Fibroblast of the conjunctiva (primary cell): Measurements from ENCODE around the gene DISP3.

Experiments used
- DNase-seq: peaks from one replicate; pipeline ENCODE4 v3.0.0-alpha.2; 2010; ENCODE audit warnings: low read depth

The DISP3 gene

DNA sequence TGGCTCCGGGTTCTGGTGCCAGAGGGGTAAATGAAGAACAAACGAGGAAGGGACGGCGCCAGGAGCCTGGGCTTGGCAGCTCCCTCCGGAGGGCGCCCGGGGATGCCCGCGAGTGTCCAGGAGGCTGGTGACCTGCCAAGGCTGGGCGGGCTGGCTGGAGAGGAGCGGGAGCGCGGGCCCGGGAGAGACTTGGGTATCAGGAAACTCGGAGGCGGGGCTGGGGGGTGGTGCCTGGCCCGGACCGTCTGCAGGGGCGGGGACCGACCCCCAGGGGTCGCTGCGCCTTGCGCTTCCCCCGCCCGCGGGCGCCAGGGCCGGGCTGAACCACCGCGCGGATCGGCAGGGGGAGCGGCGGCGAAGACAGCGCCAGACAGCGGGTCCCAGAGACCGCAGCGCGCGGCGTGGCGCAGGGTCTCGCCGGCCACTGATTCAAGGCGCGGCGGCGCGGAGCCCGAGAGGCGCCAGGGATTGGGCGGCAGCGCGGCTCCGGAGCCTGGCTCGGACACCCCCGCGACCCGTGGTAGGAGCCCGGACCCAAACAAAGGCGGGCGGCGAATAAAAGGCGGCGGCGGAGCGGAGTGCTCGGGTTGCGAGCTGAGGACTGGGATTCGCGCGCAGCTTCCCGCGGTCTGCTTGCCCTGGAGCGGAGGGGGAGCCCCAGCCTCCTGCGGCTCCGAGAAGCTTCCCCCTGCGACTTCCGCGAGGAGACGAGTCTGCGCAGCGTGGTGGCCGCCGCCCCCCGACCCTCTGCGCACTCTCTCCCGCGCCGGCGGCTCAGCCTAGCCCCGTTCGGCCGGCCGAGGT, at the start of gene DISP3:
Gene DISP3, plus strand, starts transcription at position 585 of the 804 bp plus-strand sequence. CDS start 21,838 bp downstream, outside the sequence.
- no peak for DNase-seq

DNA sequence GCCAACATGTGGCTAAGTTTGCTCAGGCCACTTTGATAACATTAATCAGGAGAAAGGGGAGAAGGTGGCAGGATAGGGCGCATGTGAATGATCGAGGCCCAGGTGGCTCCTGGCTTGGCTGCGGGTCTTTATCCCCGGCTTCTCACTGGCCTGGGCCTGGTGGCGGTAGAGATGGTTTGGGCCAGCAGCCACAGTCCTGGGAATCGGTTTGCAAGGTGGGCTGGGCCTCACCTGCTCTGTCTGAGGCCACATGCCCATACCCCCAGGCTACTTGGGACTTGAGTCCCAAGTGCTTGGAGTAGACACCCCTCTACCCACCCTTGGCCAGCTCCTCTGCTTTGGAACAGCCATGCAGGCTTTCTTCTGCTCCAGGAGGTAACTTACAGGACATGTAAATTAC, 49.7 kb upstream of the DISP3 start:
- DNase-seq = no peak

DNA sequence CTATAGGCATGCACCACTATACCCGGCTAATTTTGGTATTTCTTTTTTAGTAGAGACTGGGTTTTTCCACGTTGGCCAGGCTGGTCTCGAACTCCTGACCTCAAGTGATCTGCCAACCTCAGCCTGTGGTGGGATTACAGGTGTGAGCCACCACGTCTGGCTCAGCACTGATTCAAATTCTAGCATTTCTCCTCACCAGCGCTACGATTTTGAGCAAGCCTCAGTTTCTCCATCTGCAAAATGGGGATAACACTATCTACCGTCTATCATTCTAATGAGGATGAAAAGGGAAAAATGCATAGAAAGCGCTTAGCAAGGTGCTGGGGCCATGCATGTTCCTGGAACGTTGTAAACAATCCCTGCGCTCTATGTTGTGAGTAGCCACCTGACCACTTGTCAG, 49.0 kb upstream of the DISP3 start:
- DNase-seq = no peak

- no peak for DNase-seq
Measured at GRCh38 chr1:11431941-11432507, 46.9 kb upstream of the DISP3 start.

DNA sequence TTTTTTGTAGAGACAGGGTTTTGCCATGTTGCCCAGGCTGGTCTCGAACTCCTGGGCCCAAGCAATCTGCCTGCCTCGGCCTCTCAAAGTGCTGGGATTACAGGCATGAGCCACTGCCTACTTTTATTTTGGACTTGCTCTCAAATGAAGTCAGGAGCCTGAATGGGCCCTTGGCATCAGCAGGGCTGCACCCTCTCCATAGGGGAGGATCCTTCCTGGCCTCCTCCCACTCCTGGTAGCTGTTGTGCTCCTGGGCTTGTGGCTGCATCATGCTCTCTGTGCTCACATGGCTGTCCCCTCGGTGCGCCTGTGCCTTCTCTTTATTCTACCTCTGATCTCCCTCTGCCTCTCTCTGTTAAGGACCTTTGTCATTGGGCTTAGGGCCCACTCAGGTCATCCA, 46.4 kb upstream of the DISP3 start:
- no peak for DNase-seq

GRCh38 chr1:11434501-11434900, 44.5 kb upstream of the DISP3 start:
- DNase-seq = no peak

DNA sequence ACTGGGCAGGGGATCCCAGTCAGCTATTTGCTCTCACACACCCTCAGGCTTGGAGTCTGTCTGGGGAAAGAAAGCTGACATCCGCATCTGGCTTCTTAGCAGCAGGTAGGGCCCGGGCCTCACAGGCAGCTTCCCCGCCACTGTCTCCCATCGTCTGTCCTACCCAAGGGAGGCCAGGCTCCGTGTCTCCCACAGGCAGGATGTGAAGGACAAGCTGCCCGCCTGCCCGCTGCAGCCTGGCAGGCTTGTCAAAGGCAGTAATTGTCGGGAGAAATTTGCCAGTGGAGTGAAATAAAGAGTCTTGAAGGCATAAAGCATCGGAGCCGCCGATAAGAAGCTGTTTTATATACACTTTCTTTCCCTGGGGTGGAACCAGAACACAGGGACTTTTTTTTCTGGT, 44.0 kb upstream of the DISP3 start:
- no peak for DNase-seq

- DNase-seq = no peak
Measured at GRCh38 chr1:11438996-11439395, 40.0 kb upstream of the DISP3 start.

- DNase-seq = no peak
Measured at GRCh38 chr1:11441211-11441952, 37.6 kb upstream of the DISP3 start.

DNA sequence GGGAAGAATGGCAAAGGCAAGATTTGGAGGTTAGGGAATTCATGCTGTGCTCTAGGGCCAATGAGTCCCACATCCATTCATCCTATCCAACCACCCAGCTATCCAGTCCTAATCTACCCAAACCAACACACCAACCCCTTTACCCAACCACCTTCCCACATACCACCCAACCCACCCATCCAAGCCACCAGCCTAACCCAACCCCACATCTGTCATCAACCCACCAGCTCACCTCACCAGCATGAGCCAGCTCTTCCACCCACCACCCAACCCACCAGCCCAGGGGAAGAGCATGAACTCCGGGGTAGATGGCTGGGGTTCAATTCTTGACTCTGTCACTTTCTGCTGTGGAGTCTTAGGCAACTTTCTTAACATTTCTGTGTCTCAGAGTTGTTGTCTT, 35.9 kb upstream of the DISP3 start:
- DNase-seq = no peak

DNA sequence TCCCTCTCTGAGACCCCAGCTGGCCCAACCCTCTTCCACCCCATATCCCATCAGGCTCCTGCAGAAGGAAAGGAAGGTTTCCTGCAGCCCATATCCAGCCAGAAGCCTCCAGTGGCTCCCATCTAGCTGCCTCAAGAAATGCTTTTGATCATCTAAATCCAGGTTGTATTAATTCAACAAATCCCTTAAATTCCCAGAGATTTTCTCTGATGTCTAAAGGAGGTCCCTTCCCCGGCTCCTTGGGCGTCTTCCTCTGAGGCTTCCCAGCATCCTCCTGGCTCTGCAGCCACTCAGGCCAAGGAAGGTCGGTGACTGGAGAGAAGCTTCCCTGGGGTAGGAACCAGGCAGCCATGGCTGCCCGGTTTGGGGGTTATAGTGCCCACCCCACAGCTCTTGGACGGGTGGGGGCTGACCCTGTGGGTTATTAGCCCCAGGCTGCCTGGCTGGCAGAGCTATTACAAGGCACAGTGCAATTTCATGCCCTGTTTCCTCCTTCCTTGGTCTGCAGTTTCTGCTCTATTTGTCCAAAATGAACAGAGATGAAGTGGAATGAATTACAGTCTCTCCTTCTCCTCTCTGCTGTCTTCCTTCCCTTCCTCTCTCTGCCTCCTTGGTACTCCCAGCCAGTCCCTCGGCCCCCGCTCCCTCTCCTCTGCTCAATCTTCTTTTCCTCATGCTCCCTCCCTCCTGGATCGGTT, 34.8 kb upstream of the DISP3 start:
- no peak for DNase-seq

- no peak for DNase-seq
Measured at GRCh38 chr1:11444907-11445306, 34.0 kb upstream of the DISP3 start.

- DNase-seq = no peak
Measured at GRCh38 chr1:11447903-11448302, 31.1 kb upstream of the DISP3 start.

DNA sequence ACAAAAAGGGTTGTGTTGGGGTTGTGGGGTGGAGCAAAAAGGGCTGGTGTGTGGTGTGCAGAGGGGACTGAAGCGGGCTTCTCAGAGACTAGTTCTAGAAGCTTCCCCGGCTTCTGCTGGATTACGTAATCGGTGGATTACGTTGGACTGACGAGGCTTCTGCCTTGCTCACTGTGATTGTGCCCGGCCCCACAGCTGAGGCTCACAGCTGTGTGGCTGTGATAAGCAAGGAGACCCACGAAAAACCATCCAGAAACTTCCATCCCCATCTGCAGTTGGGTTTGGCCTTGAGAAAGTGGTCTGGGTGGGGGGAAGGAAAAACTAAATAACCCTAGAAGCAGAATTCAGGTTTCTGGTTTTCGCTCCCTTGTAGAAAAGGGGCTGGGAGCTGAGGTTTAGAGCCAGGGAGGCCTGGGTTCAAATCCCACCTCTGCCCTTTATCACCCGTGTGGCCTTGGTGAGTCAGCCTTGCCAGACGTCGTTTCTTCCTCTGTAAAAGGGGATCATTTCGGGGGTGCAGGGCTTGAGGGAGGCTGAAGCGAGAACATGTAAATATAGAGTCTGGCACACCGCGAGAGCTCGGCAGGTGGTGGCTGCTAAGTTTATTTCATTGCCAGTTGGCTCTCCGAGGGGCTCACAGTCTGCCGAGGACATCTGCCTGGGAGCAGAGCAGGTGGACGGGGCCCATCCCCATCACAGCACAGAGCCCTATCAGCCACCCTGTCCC, 30.4 kb upstream of the DISP3 start:
- DNase-seq = no peak

DNA sequence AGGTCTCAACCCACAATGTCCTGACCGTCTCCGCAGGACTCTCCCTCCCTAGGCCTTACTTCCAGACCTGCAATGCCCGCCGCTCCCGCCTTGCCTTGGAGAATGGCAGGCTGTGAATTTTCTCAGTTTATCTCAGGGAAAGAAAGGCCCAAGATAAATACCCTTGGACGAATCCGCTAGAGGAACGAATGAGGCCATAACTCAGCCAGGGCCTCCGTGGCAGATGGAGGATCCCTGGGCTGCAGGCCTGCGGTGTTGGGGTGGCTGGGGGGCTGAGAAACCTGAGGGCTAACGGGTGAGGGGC, 29.9 kb upstream of the DISP3 start:
- no peak for DNase-seq

DNA sequence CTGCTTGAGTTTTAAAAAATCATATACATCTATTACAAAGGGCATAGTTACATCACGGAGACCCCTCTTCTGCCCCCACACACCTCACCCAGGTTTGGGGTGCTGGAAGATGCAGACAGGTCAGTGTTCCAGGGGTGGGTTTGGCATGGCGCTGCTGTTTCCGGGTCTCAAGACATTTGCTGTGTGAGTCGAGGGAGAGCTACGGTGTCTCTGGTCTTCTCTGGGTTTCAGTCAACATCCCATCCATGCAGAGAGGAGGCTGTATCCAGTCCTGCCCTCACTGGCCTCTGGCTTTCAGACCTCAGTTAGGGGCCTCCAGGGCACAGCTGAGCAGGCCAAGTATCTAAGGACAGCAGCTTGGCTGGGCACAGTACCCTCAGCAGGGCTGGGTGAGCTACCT, 28.6 kb upstream of the DISP3 start:
- no peak for DNase-seq

DNA sequence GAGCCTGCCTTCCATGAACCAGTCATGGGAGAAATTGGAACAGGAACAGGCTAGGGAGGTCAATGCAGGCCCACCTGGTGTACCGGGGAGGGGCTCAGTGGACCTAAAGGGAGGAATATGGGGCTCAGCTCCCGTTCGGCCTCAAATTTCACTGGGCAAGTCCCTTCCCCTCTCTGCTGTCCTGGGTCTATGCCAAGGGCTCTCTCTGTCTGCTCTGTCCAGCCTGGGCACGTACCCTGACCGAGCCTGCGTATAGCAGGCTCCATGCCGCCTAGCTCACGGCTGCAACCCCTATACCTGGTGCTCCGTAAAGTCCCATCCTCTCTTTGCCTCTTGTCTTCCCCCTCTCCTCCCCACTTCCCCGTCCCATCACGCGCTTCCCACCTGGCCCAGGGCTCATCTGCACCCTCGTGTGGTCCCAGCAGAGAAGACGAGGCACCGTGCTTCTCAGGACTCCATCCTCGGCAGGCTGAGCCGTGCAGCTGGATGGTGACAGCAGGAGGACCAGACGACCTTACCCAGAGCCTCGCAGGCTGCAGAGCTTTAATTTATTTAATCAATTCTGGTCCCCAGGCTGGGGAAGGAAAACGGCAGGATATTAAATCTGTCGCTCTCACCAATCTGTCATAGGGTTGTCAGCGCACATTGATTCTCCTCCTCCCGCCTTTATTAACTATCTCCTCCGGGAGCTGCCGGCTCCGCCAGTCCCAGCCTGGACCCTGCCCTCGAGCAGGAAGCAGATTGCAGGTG, 25.0 kb upstream of the DISP3 start:
- DNase-seq = no peak

DNA sequence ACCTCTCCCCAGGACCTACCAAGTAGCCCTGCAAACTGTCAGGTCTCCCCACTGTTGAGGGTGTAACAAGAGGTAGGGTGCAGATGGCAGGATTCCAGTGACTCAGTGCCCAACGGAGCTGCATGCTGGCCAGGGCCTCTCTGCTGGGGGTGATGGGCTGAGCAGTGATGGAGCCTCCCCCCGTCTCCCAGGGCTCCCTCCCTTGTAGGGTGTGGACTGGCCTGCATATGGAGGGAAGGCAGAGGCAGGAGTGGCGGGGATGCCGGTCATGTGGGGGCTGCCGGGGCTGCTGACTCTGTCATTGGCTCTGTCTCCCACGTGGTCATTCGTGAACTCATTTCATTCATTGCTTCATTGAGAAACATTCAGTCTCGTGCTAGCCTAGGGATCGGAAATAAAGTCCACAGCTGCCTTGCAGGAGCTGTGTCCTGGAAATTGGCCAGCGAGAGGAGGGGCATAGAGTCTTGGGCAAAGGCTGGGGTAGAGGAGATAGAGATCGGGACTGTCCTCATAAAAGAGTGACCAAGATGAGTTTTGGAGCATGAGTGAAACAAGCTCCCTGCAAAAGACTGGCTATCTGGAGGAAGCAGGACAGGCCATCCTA, 22.9 kb upstream of the DISP3 start:
- no peak for DNase-seq

DNA sequence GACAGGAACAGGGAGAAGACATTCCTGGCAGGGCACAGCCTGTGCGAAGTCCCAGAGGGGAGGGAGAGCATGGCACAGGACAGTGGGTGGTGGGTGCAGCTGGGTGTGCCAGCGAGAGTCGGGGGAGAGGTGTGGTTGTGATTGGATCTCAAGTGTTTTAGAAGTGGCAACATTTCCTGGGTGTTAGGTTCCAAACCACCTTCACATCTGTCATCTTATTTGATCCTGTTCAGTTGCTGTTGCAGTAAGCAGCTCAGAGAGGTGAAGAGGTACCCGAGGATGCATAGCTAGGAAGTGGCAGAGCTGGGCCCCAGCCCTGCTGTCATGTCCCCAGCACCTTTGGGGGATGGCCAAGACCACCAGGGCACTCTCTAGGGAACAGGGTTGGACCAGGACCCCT, 22.0 kb upstream of the DISP3 start:
- DNase-seq = no peak

DNA sequence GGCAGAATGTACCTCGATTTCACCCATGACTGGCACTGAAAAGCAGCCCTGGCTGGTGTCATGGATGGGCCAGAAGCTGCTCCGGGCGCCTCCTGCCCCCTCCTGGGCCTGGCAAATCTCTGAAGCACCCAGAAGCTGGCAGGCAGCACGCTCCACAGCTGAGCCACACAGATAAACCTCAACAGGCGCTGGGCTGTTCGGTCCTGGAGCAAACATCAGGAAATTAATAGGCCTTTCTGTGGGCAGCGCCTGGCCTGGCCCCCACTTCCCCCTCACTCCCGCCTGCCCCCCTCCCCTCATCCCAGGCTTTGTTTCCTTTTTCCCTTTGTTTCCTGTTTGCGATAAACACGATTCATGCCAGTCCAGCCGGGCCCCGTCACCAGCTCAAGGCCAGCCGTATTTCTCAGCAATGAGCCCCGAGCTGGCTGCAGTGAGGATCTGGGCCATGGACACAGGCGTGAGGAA, 20.1 kb upstream of the DISP3 start:
- no peak for DNase-seq
